Kidney glomerular epithelial cell (primary cell): ENCODE measurements around the gene LENEP.

ENCODE experiments used
- DNase-seq: peaks from one replicate; lab custom pipeline; 2025; lab: John Stamatoyannopoulos, UW

LENEP gene

GRCh38 chr1:154998818-154999570 is 5.6 kb downstream of the LENEP start:
- DNase-seq: peak; percentile 23

DNA sequence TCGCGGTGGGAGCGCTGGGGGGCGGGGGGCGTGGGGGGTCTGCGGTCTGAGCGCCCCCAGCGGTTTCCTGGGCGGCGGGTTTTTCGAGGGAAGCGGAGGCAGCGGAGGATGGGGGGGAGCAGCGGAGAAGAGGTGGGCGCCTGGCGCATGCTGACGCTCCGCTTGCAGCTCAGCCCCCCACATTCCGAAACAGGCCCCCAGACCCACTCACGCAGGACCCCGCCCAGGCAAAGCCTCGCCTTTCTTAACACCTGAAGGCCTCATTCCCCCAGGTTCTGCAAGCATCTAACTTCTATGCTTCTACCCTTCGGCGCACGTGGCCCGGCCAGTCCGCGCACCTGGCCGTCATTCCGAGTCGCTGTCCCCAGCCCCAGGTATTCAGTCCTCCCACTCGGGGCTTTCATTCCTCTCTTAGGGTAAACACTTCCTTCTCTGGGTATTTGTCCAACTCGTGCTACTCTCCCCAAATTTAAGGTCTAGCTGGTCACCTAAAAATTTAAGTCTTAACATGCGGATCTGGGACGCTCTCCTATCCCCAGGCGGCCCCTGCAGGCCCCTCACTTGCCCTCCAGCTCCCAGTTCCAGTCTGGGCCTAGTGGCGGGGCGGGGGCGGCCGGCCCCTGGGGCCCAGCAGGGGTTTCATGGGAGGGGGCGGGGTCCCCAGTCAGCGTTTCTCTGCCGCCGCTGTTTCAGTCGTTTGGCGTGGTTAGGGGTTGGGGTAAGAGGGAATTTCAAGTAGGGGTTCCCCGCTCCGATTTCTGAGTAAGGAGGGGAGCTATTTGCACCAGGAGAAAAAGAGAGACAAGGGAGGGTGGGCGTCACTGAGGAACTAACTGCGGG is 6.4 kb downstream of the LENEP start:
- no peak for DNase-seq

DNA sequence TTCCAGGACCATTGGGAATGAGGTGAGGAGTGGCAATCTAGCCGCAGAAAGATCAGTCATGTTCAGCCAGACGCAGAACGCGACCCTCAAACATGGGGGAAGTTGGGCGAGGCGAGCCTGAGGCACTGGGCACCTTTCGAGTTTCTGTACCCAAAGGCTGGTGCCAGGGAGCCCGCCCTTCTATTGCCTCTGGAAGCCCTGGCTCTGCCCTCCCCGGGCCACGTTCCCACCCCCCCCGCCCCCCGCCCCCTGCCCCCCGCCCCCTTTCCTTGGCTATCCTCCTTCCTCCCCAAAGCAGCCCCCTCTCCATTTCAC is 7.0 kb downstream of the LENEP start:
- no peak for DNase-seq

GRCh38 chr1:155000726-155001424 is 7.5 kb downstream of the LENEP start:
- DNase-seq: peak; percentile 87

GRCh38 chr1:155001425-155001674 is 8.0 kb downstream of the LENEP start:
- no peak for DNase-seq

DNA sequence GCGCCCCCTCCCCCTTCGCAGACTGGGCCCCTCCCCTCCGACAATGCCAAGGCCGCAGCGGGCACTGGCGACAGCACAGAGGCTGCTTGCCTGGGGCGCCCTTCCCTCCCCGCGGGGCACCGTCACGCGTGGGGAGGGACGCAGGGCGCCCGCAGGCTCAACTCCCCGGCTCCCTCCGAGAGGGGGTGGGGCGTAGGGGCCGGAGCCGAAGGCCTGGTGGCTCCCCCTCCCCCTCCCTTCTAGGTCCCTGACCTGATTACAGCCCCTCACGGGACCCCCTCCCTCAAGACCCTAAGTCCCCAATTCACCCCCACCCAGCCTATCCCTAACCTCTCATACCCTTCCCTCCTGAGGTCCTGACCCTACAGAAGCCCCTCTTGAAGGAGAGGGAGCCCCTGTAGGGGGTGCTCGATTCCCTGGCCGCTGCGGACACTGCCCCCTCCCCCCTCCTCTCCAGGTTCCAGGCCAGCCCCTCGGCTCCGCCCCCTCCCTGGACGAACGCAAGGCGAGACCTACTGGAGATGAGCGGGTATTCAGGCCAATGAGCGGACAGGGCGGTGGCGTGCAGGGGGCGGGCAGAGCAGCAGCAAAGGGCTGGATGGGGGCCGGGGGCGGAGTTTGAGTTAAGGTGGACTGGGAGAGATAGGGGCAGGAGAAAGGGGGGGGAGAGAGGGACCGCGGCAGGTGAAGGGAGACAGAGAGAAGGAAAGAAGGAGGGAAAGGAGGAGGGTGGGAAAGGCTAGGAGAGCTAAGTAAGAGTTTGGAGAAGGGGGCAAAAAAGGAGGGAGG is 8.5 kb downstream of the LENEP start:
- DNase-seq: peak; percentile 96

DNA sequence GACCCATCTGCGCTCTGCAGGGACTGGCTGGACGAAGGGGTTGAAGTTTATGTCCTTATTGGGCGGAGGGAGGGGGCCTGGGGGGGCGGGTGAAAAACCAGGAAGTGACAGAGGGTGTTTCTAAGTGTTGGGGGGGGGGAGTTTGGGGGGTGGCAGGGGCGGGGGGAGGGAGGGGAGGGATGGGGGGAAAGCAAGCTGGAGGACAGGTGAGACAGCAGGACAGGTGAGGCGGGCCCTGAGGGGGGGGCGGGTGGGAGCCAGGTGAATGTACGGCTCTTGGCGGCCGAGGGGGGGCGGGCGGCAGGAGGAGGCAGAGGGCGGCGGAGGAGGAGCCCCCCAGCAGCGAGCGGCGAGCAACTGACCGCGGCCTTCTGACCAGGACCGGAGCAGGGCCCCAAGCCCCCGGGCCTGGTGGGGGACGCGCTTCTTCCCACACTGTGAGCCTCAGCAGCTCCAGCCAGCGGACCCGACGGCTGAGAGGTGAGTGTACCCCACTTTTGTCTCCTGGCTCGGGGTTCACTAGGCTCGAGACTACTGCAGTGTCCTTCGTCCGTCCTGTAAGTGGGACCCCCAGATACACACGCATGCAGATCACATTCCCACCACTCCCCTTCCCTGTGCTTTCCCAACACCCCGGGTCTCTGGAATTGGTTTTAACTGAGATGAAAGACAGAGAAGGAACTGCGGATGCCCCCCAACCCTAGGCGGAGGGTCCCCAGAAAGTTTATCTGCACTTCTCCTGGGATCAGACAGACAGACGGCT is 9.3 kb downstream of the LENEP start, which contains the start of gene ZBTB7B:
TSS of gene ZBTB7B (plus strand) at position 339 of the 763 bp plus-strand sequence. CDS start 11,859 bp downstream, outside the sequence.
- DNase-seq: no peak

- no peak for DNase-seq
Measured at GRCh38 chr1:155003227-155003765, 9.9 kb downstream of the LENEP start.

- DNase-seq: peak; percentile 44
Measured at GRCh38 chr1:155003766-155004351, 10.5 kb downstream of the LENEP start.

DNA sequence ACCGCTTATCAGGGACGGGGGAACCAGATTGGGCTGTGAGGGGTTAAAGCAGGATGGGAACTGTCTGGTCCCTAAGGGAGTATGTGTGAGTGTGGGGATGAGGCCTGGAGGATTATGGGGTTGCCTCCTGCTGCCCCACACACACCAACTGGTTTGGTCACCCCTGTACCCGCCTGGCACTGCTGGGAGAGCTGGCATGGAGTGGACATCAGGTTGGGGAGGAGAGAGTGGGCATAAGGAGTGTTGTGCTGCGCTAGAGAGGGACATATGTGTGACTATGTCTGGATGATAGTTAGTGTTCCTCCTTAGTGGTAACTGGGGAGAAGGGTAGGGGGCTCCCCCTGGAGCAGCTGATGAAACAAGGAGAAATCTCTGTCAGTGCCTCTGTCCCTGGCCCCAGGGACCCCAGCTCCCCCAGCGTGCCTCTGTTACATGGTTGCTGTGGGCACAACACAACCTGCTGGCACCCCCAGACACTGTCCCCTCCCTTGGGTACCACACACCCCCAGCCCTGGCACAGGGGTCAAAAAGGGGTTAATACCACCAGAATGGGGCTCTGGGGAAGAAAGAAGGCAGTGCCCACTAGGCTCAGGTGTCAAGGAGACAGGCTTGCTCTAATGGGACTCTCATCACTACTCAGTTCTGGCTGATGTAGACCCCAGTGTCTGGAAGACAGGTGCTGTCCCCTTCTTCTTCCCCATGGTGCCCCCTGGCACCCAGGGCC is 11.1 kb downstream of the LENEP start:
- DNase-seq: no peak

- DNase-seq: no peak
Measured at GRCh38 chr1:155005076-155006011, 12.0 kb downstream of the LENEP start.

GRCh38 chr1:155006601-155007101 is 13.3 kb downstream of the LENEP start:
- DNase-seq: no peak

- no peak for DNase-seq
Measured at GRCh38 chr1:155007251-155007828, 14.0 kb downstream of the LENEP start.

- DNase-seq: no peak
Measured at GRCh38 chr1:155008015-155008941, 14.9 kb downstream of the LENEP start.

DNA sequence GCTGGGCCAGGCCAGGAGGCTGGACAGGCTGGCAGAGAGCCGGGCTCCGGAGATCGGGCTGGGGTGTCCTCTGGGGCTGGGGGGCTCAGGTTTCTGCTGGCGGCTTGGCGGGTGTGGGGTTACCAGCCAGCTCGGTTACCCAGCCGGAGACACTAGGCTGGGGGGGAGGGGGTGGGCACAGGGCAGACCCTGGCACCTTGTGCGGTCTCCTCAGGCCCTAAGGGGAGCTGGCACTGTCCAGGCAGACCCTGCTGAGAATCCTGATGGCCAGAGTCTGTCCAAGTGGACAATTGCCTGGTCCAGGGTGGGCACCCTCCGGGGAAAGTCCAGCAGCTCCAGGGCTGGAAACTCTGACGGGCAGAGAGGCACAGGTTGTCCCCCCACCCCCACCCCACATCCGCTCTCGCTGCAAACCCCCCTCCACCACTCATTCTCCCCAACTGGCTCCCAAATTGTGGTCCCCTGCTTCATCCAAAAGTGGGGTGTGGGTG is 15.9 kb downstream of the LENEP start:
- DNase-seq: no peak

DNA sequence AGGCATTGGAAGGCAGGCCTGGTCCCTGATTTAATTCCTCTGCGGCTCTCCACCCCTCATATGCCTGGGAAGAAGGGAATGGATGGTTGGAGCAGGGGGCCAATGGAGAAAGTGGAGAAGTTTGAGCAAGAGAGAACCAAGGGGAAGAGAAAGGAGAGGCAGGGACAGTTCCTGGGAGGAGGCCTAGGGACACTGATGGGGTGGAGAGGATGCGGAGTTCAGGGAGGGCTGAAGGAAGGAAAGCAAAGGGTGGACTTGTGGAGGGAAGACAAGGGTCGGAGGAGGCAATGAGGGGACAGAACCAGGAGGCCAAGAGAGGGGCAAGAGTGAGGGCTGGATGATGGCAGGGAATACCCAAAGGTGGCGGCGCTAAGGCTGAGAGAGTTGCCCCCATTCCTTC is 16.4 kb downstream of the LENEP start:
- no peak for DNase-seq
